GM12872 (cell line): ENCODE measurements around the gene PTPN1.

Experiments
- TF ChIP-seq, protein P1 (sequence below): IDR thresholded peaks from 3 replicates; pipeline ENCODE4 v1.5.1; 2011; ENCODE audit warnings: low read depth, mild to moderate bottlenecking, low read length, moderate library complexity; ENCODE audit not compliant: insufficient read depth

PTPN1 gene

DNA sequence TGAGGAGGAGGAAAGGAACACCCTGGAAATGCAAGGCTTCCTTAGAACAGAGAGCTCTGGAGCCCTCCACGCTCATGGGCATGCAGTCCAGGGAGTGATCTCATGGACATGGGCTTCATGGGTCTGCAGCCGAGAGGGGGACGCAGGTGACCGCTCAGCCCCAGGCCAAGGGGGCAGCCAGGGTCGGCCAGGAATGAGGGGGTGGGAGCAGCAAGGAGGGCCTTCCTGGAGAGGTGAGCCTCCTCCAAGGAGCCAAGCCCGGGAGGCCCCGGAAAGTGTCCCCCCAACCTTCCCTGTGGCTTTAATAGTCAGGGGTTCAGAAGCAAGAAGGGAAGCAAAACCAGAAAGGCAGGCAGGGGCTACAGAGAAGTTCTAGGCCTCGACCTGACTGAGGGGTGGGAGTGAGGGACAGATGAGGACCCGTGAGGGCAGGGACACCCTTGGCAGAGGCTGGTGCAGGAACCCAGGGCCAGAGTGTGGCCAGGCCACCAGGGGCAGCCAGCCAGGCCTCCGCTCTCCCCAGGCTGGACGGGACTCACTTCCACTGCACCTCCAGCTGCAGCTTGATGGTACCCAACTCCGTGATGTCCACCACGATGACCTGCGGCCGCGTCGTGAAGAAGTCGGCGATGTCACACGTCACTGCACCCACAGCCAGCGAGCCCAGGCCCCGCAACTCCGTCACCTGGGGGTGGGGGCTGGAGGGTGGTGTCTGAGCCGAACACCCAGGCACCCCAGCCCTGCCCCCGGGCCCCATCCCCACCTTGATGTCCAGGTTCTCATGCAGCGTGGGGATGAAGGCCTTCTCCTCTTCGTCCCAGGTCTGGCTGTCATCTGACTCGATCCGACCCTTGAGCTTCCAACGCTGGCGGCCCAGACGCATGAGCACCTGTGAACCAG, 97.9 kb downstream of the PTPN1 start:
- TF ChIP-seq, protein P1, sequence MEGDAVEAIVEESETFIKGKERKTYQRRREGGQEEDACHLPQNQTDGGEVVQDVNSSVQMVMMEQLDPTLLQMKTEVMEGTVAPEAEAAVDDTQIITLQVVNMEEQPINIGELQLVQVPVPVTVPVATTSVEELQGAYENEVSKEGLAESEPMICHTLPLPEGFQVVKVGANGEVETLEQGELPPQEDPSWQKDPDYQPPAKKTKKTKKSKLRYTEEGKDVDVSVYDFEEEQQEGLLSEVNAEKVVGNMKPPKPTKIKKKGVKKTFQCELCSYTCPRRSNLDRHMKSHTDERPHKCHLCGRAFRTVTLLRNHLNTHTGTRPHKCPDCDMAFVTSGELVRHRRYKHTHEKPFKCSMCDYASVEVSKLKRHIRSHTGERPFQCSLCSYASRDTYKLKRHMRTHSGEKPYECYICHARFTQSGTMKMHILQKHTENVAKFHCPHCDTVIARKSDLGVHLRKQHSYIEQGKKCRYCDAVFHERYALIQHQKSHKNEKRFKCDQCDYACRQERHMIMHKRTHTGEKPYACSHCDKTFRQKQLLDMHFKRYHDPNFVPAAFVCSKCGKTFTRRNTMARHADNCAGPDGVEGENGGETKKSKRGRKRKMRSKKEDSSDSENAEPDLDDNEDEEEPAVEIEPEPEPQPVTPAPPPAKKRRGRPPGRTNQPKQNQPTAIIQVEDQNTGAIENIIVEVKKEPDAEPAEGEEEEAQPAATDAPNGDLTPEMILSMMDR, result no peak

DNA sequence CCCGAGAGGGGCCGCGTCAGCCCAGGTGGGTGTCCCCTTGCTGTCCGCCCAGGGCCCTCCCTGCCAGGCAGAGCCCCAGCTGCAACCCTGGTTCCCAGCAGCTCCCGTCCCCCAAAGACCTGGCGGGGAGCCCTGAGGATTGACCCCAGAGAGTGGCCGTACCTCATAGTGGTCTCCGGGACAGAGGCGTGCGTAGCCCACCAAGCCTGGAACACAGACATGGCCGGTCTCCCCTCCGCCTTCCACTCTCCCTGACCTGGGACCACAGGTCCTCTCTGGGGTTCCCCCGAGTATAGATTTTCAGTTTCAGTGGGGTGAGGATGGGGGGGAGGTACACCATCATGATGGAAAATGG, 98.5 kb downstream of the PTPN1 start:
- TF ChIP-seq, protein P1, result no peak

DNA sequence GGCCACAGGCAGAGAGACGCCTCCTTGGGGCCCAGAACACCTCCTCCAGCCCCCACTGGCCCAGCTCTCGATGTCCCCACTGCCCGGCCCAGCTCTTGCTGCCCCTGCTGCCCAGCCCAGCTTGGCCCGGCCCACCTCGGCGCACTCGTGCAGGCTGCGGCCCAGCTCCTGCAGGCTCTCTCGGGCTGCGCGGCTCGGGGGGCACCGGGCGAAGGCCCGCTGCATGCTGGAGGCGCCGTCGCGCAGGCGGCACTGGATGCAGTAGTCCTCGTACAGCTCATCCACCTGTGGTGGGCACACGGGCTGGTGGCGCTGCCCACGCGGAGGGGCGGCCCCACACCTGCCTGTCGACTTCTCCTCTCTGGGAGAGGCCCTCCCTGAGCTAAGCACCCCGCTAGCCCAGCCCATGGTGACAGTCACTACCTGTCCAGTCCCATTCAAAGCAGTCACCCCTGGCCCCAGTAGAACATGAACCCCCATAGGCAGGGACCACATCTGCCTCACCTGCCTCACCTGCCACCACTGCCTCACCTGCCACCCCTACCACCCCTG, 99.3 kb downstream of the PTPN1 start:
- TF ChIP-seq, protein P1, result no peak

DNA sequence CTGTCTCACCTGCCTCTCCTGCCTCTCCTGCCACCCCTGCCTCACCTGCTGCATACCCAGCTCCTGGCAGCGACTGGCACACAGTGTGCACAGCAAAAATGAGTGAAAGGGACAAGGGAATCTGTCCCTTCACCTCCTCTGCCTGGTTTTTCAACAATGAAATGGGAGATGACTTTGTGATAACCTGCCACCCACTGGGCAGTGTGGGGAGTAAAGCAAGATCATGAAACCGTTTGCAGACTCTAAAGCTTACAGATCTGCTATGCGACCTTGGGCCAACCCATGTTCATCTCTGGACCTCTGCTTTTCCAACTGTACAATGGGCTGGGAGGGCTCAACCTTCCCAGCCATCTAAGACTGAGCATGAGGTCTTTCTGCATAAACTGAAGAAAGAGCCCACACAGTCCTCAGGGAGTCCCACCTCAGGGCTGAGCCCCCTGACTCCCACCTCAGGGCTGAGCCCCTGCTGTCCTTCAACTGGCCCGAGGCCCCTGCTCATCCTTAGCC, 100.1 kb downstream of the PTPN1 start:
- TF ChIP-seq, protein P1, result peak; percentile 23; the same call in 1 of the 3 replicates

DNA sequence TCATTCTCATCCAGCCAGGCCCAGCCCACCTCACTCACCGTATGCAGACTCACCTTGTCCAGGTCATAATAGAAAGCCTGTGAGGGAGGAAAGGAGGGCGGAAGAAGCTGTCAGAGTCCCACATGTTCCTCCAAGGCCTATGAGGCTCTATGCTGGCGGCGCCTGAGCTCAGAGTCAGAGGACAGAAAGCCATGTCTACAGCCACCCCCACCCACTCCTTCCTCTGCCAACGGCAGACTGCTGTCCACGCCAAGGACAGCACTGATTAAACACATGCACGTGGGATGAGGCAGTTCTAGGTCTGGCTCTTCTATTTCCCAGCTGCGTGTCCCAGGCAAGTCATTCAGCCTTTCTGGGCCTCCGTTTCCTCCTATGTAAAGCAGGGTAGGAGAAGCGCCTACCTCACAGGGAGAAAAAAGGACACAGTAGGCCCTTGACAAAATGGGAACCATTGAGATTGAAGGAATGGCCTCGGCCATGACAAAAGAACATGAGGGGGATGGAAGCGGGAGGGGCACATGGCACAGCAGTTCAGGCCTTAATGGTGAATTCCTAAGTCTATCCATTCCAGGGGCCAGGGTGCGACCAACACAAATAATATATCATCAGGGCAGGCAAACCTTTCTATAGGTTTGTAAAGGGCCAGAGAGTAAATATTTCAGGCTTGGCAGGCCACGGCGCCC, 101.1 kb downstream of the PTPN1 start:
- TF ChIP-seq, protein P1, result no peak

DNA sequence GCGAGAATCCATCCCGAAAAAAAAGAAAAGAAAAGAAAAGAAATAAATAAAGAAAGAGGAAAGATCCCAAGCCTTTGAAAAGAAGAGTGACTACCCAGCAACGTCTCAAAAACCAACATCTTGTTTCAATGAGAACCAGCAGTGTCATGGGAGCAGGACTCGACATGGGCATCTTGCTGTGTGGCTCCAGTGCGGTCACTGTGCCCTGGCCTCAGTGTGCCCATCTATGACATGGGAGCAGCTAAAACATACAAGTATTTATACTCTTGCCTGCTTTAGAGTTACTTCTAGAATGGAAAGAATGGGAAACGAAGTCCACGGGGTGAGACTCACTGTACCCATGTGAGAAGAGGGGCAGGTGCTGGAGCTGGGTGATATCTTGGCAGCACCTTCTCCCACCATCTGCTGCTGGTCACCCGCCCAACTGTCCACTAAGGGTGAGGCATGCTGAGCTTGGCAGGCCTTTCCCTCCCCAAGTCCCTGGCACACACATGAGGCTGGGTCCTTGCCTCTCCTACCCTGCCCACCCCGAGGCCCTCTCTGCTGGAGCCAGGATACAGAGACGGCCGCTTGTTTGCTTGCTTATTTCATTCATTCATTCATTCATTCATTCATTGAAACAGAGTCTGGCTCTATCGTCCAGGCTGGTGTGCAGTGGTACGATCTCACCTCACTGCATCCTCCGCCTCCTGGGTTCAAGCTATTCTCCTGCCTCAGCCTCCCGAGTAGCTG, 103.4 kb downstream of the PTPN1 start:
- TF ChIP-seq, protein P1, result no peak
